ENCODE results near the gene AK5.

AK5 gene

DNA sequence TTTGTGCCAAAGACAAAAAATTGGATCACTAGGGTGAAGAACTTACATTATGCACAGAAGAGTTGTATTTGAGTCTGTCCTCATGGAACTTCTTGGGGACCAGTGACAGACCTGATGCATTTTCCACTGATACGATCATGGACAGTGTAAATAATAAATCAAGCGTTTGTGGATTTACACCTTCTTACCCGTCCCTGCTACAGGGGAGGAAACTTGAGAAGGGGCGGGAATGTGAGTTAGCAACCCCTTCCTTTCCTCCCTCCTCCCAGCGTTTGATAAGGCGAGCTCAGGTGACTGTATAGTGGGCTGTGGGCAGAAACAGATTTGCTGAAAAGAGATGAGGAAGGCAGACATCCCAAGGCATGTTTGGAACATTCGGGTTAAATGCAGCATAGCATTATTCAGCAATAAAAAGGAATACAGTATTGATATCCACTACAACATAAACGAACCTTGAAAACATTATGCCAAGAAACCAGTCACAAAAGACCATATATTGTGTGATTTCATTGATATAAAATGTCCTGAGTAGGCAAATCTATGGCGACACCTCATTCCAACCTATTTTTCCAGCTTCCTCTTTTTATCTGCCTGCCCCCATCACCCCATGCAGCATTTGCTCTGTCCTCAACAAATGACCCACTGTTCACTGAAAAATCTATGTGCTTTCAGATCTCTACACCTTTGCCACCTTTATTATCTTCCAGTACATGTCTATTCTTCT is 271.9 kb downstream of the AK5 start:
- no peak overlapping the region for H3K27ac ChIP-seq
- no peak overlapping the region for H3K4me3 ChIP-seq

DNA sequence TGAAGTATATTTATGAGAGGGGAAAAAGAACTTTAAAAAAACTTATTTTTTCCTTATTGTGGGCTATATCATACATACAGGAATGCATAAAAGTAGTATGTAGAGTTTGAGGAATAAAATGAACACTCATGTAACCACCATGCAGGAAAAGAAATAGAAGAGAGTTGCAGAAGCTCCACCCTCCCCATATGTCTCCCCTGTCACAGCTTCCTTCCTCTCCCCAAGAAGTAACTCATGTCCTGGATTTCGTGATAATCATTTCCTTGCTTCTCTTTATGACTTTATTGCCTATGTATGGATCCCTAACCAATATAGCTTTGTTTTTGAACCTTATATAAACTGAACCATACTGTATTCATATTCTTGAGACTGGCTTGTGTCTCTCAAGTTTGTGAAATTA is 274.2 kb downstream of the AK5 start:
- Histone ChIP-seq H3K27ac (no peak overlapping the region), H3K4me3 (no peak overlapping the region)

DNA sequence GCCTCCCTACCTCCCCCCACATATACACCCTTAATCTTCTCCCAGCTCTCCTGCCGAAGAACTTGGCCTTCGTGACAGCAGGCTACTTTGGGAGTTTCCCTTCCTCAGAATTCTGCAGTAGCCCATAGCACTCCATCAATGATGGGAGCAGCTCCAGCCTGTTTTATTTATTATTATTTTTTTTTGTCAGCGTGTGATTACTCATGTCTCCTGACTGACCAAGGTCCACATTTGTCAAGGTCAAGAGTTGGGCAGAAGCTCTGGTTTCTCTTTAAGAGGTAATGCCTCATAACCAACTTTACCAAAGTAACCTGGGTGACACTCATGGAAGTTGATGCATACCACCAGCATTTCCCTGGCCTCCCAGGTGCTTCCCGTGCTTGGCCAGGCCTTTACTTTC is 275.2 kb downstream of the AK5 start:
- no peak overlapping the region for H3K27ac ChIP-seq

DNA sequence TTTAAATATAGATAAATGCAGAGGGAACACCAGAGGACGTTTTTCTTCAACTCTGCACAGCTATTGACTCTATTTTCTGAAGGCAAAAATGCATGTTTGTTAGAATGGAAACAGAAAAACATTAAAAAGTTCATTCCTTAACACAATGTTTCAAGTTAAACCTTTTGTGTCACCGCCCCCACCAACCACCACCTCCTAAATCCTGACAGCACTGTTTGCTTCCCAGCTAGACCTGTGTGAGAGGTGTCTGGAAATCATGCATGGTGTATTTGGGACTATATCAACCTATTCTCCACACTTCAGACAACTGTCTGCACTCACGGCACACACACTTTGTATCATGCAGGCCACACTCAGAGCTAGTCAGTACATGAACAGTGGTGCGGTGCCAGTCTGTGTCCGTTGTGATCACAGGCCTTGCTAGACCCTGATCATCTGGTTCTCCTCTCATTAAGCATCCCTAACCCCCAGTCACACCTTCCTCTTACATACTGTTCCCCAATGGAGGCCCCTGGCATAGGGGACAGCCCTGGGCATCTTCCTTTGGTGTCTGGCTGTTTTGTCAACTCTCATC is 276.9 kb downstream of the AK5 start:
- no peak overlapping the region for H3K27ac ChIP-seq
- H3K4me3 ChIP-seq = no peak overlapping the region

More for the DNA sequence above, 275.2 kb downstream of the AK5 start:
- no peak overlapping the region for H3K4me3 ChIP-seq

DNA sequence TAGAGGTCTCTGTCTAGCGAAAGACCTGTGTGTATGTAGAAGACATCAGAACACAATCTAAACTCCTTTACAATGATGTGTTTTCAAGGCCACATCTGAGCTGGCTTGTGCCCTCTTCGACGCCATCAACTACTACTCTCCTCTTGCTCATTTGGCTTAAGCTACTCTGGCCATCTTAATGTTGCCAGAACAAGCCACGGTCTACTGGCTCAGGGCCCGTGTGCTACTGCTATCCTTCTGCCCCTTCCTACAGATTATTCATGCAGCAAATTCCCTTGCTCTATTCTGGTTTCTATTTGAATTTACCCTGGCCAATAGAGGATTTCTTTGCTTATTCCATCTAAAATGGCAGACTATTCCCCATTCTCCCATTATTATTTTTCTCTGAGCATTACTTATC is 278.9 kb downstream of the AK5 start:
- Histone ChIP-seq H3K27ac (no peak overlapping the region), H3K4me3 (no peak overlapping the region)

DNA sequence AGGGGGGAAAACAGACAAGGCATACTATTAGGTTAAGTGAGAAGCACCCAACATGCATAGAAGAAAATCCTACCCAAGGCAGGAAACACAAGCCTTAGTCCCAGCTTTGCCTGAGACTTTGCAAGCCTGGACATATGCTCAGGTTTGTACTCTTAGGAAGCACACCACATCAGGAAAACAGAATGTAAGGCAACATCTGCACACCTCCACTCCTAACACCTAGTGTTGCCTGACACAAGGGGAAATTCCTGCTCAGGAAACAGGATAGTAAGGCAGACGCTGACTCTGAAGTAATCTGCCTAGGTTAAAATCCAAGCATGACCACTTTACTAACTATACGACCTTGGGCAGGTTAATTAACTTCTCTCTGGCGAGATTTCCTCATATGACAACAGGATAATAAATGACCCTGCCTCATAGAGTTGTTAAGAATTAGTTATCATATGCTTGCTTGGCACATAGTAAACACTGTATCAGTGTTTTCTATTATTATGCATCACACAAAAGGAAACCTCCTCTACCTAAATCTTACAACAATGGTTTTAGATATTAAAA is 280.9 kb downstream of the AK5 start:
- no peak overlapping the region for H3K27ac ChIP-seq

DNA sequence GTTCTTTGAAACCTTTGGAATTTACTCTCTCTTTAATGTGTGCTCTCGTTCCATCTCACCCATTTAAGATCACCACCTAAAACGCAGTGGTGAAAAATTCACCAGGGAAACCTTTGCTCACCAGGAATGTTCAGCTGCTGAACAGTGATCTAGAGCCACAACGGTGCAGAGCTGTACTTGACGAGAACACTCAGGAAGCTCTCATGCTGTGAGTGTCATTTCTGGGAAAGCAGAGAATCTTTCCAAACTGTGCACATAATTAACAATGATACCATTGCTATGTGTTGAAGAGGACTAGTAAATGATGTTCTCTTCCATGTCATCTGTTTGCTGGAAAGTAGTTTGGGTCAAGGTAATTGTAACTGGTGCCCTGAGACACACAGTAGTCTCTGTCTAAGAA is 283.5 kb downstream of the AK5 start:
- Histone ChIP-seq H3K4me3 (no peak overlapping the region), H3K27ac (no peak overlapping the region)

More for the DNA sequence above, 280.9 kb downstream of the AK5 start:
- H3K4me3 ChIP-seq = no peak overlapping the region

DNA sequence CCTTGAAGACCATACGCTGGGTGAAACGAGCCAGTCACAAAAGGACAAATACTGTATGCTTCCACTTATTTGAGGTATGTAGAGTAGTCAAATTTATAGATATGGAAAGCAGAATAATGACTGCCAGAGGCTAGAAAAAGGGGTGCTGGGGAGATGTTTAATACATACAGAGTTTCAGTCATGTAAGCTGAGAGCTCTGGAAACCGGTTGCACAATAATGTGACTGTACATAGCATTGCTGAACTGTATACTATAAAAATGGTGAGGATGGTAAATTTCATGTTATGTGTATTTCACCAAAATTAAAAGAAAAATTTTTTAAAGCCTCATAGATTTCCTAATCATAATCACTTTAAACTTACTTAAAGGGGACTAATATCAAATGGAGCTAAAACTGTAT is 289.8 kb downstream of the AK5 start:
- Histone ChIP-seq H3K27ac (no peak overlapping the region), H3K4me3 (no peak overlapping the region)

DNA sequence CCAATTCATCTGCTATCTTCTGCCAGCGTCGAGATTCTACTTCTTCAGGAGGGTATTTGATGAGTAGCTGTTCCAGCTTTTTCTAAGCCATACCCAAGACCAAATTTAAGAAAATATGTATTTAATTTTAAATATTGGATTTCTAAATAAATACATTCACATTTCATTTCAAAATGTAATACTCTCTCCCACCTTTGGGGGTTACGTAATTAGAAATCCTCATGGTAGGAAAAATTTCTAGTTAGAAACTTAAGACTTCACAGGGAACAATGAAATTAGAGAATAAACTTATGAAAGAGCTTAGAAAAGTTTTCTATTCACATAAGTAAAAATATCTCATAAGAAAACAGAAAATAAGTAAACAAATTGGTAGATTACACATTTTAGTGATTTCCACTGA is 297.7 kb downstream of the AK5 start:
- no peak overlapping the region for H3K27ac ChIP-seq
- no peak overlapping the region for H3K4me3 ChIP-seq

DNA sequence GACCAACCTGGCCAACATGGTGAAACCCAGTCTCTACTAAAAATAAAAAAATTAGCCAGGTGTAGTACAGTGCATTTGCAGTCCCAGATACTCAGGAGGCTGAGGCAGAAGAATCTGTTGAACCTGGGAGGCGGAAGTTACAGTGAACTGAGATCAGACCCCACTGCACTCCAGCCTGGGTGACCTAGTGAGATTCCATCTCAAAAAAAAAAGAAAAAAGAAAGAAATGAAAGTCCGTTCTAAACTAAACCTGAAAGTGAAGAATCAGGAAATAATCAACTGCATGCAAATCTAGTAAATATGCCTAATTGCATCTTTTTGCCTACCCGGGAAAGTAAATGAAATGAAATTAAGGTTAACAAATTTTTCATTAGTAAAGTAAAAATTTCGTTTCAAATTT is 301.1 kb downstream of the AK5 start:
- Histone ChIP-seq H3K27ac (no peak overlapping the region), H3K4me3 (no peak overlapping the region)

DNA sequence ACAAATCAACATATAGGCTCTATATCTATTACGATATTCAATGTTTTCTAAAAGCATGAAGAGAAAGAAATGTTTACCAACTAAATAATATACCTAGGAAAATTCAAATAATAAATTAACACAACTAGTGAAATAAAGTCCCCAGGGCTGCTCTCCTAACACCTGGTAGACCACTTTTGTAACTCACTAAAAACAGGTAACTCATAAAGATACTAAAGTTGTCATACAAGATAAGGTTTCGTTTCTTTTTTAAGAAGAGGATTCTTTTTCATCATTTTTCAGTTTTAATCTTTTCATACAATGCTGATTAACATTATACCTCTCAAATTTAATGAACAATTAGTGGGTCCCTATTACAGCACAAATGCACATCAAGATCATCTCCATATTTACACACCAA is 301.7 kb downstream of the AK5 start:
- no peak overlapping the region for H3K4me3 ChIP-seq
- no peak overlapping the region for H3K27ac ChIP-seq

DNA sequence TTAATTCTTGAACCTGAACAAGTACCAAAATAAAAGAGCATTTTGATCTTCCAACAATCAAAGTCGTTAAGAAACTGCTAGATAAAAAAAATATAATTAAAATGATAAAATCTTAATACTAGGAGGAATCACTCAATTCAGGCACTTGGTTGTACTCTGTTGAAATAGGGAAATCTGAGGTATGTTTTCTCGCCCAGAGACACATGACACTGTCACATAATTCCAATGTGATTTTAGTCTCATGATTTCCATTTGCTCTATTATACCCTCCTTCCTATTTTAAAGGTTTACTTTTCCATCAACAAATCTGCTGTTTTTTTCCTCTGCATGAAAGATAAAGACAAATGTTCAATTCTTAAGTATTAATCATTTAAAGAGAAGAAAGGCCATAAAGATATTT is 303.1 kb downstream of the AK5 start:
- no peak overlapping the region for H3K27ac ChIP-seq
- no peak overlapping the region for H3K4me3 ChIP-seq

DNA sequence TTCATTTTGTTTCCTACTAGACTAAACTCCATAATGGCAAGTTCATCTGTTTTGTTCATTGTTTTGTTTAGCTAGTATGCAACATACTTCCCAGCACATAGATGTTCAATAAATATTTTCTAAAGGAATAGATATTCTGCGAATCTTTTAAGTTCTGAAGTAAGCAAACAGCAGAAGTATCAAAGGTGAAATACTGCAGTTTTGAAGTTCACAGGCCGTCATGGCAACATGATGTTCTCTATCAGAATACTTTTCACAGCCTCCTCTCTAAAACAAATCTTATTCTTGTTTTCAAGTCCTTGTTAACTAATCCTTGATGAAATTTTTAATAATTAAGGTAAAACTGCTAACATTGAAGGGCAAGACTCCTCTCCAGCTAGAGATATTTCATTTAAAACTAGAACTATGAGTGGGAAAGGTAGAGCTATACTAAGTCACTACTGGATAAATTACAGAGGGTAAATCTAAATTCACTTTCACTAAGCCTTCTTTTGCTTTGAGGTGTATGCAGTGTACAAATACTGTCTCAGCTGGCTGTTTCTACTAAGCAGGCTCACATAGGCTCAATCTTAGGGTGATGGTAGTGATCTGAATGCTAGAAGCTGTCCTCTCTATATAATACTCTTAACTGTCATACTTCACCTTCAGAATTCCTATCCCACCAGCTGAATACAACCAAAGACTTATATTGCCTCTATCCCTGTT is 303.9 kb downstream of the AK5 start:
- H3K4me3 ChIP-seq = no peak overlapping the region
- H3K27ac ChIP-seq = no peak overlapping the region

DNA sequence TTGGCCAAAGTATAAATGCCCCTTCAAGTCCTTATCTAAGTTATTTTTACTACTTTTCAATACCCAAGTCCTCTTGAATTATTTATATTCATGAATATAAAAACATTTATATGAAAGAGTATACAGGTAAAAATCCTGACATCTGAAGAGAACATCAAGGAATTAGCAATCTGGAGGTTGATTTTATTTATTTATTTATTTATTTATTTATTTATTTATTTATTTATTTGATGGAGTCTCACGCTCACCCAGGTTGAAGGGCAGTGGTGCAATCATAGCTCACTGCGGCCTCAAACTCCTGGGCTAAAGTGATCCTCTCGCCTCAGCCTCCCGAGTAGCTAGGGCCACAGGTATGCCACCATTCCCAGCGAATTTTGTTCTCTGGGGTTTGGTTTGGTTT is 307.4 kb downstream of the AK5 start:
- H3K4me3 ChIP-seq = no peak overlapping the region
- H3K27ac ChIP-seq = no peak overlapping the region

DNA sequence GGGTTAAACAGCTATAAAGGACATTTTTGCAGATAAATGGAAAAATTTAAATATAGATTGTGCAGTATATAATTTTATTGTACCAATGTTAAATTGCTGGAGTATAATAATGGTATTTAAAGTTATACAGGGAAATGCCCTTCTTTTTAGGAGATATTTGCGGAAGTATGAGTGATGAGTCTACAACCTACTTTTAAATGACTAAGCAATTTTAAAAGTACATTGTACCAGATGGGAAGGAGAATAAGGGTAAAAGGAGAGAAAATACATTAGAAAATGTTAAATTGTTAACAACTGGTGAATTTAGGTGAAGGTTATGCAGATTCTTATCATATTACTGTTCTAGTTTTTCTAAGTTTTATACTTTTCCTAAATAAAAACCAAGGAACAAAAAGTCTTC is 308.8 kb downstream of the AK5 start:
- Histone ChIP-seq H3K4me3 (no peak overlapping the region), H3K27ac (no peak overlapping the region)

DNA sequence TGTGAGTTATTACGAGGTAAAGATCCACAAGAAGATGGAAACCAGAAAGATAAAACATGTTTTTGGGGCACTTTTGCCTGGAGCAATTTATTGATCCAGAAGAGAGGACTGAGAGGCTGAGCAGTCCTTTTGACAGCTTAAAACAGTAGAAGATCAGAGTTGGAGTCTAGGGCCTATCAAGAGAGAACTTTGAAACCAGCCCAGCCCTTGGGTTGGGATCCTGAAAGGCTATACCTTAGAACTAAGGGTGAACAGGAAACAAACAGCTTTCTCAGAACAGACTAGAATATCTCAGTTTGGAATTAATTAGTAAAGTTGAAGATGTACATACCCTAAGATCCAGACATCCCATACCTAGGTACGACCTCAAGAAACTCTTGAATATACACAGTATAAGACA is 311.1 kb downstream of the AK5 start:
- H3K4me3 ChIP-seq = no peak overlapping the region
- H3K27ac ChIP-seq = no peak overlapping the region

DNA sequence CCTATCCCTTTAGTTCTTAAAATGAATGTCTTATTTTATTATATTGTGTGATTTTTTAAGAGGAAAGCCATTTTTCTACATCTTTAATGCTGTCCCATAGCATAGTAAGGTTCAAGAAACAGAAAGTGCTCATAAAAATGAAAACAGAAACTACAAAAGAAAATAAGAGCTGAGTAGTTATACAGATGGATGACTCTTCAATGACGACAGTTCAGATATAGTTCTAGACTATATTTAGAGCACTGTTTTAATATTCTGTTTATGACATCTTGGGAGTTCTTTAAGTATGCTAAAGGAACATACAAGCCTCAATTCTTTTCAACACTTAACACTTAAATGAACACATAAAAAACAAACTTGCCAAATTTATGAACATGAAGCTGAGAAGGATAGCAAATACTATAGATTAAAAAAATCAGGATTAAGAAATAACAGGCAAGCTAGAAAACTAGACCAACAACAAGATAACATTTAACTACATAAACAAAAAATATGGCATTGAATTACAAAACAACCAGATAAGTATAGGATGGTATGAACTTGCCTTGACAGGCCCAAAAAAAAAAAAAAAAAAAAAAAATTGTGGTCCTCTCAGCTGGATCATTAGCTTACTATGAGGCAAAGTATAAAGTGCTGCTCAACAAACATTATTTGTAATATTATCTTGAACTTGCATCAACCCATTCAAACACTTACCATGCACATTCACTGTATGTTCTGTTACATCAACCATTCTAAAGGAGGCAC is 312.7 kb downstream of the AK5 start:
- no peak overlapping the region for H3K27ac ChIP-seq
- H3K4me3 ChIP-seq = no peak overlapping the region

DNA sequence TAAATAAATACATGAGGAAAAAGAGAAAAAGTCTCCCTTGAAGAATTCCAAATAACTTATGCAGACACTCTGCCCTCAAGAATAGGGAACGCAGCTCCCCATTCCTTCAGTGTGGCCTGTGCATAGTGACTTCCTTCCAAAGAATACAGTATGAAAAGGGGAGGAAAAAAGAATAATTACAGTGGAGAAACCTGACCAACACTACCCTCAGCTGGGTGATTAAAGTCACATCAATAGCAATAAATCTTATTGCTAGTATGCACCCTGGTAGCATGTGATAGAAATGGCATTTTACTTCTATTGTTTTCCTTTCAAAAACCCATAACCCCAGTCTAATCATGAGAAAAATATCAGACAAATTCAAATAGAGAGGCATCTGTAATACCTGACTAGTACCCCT is 315.5 kb downstream of the AK5 start:
- Histone ChIP-seq H3K4me3 (no peak overlapping the region), H3K27ac (no peak overlapping the region)

DNA sequence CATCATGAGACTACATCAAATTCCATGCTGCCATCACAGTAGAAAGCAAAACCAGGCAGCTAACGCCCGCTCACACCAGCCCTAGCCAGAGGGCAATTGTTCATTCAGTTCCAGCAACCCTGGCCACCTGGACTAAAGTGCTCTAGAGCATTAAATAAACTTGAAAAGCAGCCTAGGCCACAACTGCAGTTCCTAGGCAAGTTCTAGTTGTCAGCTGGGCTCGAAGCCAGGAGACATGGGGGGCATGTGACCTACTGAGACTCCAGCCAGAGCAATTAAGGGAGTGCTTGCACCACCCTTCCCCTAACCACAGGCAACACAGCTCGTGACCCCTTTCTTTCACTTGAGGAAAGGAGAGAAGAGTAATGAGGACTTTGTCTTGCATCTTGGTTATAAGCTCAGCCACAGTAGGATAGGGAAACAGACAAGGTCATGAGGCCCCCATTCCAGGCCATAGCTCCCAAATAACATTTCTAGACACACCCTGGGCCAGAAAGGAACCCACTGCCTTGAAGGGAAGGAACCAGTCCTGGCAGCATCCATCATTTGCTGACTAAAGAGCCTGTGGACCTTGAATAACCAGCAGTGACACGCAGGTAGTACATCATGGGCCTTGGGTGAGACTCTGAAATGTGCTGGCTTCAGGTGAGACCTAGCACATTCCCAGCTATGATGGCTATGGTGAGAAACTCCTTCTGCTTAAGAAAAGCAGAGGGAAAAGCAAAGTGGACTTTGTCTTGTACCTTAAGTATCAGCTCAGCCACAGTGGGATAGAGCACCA is 323.6 kb downstream of the AK5 start:
- peak overlapping the region in 6 of 21 experiments; percentile 13 to 33 (median 26) for H3K27ac ChIP-seq
- no peak overlapping the region for H3K4me3 ChIP-seq

DNA sequence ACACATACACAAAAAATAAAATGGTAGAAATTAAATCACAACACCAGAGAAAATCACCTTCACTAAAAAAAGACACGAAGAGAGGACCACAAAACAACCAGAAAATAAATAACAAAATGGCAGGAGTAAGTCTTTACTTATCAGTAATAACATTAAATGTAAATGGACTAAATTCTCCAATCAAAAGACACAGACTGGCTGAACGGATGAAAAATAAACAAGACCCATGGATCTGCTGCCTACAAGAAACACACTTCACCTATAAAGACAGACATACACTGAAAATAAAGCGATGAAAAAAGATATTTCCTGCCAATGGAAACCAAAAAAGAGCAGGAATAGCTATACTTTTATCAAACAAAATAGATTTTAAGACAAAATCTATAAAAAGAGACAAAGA is 327.1 kb downstream of the AK5 start:
- Histone ChIP-seq H3K27ac (no peak overlapping the region), H3K4me3 (no peak overlapping the region)
